ENCODE data around the gene CHST2.

CHST2 gene

GRCh38 chr3:143110371-143110770, 9.2 kb upstream of the CHST2 start:
- H3K36me3 Mint-ChIP-seq (ENCODE audit: low read depth): peaks cover 2% of the 10 kb centered on the region
- H3K4me3 Mint-ChIP-seq: no peak overlapping the region
- H3K9me3 Mint-ChIP-seq: peaks cover 14% of the 10 kb centered on the region
- H3K27me3 Mint-ChIP-seq (ENCODE audit: low read depth): peaks cover 12% of the 10 kb centered on the region
- DNase-seq (ENCODE audit: low spot score): no peak
- H3K4me1 Mint-ChIP-seq (ENCODE audit: low read depth): no peaks in the 10 kb centered on the region
- no peak overlapping the region for H3K27ac Mint-ChIP-seq

GRCh38 chr3:143118630-143119008, 952 bp upstream of the CHST2 start:
- H3K4me3 Mint-ChIP-seq: peak overlapping the region; percentile 87

GRCh38 chr3:143119974-143120715, 574 bp downstream of the CHST2 start:
- no peaks in the 10 kb centered on the region for H3K9me3 Mint-ChIP-seq
- DNase-seq (ENCODE audit: low spot score): peak; percentile 45
- peaks cover 6% of the 10 kb centered on the region for H3K27me3 Mint-ChIP-seq (ENCODE audit: low read depth)
- peak overlapping the region; percentile 82 for H3K27ac Mint-ChIP-seq
- peaks cover 51% of the 10 kb centered on the region for H3K4me1 Mint-ChIP-seq (ENCODE audit: low read depth)
- peak overlapping the region; percentile 91 for H3K4me3 Mint-ChIP-seq
- H3K36me3 Mint-ChIP-seq (ENCODE audit: low read depth): peaks cover 17% of the 10 kb centered on the region

More at GRCh38 chr3:143118630-143119008, 952 bp upstream of the CHST2 start:
- Mint-ChIP-seq H3K27ac (peak overlapping the region; percentile 84), H3K36me3 (ENCODE audit: low read depth) (peaks cover 12% of the 10 kb centered on the region), H3K27me3 (ENCODE audit: low read depth) (peaks cover 13% of the 10 kb centered on the region), H3K9me3 (no peaks in the 10 kb centered on the region), H3K4me1 (ENCODE audit: low read depth) (peaks cover 39% of the 10 kb centered on the region)
- no peak for DNase-seq (ENCODE audit: low spot score)

- no peaks in the 10 kb centered on the region for H3K9me3 Mint-ChIP-seq
- DNase-seq (ENCODE audit: low spot score): peak; percentile 46
- peaks cover 55% of the 10 kb centered on the region for H3K4me1 Mint-ChIP-seq (ENCODE audit: low read depth)
- peak overlapping the region; percentile 68 for H3K4me3 Mint-ChIP-seq
- peaks cover 20% of the 10 kb centered on the region for H3K36me3 Mint-ChIP-seq (ENCODE audit: low read depth)
- peaks cover 6% of the 10 kb centered on the region for H3K27me3 Mint-ChIP-seq (ENCODE audit: low read depth)
- no peak overlapping the region for H3K27ac Mint-ChIP-seq
Measured at GRCh38 chr3:143120716-143121240, 1.2 kb downstream of the CHST2 start.

GRCh38 chr3:143121241-143122088, 1.9 kb downstream of the CHST2 start:
- peak overlapping the region; percentile 68 for H3K4me3 Mint-ChIP-seq
- H3K4me1 Mint-ChIP-seq (ENCODE audit: low read depth): peaks cover 50% of the 10 kb centered on the region
- peak; percentile 73 for DNase-seq (ENCODE audit: low spot score)
- peaks cover 21% of the 10 kb centered on the region for H3K36me3 Mint-ChIP-seq (ENCODE audit: low read depth)
- H3K27ac Mint-ChIP-seq: peak overlapping the region; percentile 37
- no peaks in the 10 kb centered on the region for H3K9me3 Mint-ChIP-seq
- H3K27me3 Mint-ChIP-seq (ENCODE audit: low read depth): peaks cover 6% of the 10 kb centered on the region

GRCh38 chr3:143122089-143122430, 2.5 kb downstream of the CHST2 start:
- Mint-ChIP-seq H3K9me3 (no peaks in the 10 kb centered on the region), H3K4me1 (ENCODE audit: low read depth) (peaks cover 44% of the 10 kb centered on the region), H3K27ac (no peak overlapping the region), H3K27me3 (ENCODE audit: low read depth) (peaks cover 6% of the 10 kb centered on the region), H3K4me3 (peak overlapping the region; percentile 68), H3K36me3 (ENCODE audit: low read depth) (peaks cover 21% of the 10 kb centered on the region)
- DNase-seq (ENCODE audit: low spot score): no peak

GRCh38 chr3:143122608-143123352, 3.2 kb downstream of the CHST2 start:
- peak overlapping the region; percentile 68 for H3K4me3 Mint-ChIP-seq
- peaks cover 3% of the 10 kb centered on the region for H3K27me3 Mint-ChIP-seq (ENCODE audit: low read depth)
- H3K4me1 Mint-ChIP-seq (ENCODE audit: low read depth): peaks cover 40% of the 10 kb centered on the region

GRCh38 chr3:143123353-143123984, 3.9 kb downstream of the CHST2 start:
- DNase-seq (ENCODE audit: low spot score): no peak
- Mint-ChIP-seq H3K36me3 (ENCODE audit: low read depth) (peaks cover 25% of the 10 kb centered on the region), H3K4me1 (ENCODE audit: low read depth) (peaks cover 38% of the 10 kb centered on the region)

More at GRCh38 chr3:143122608-143123352, 3.2 kb downstream of the CHST2 start:
- Mint-ChIP-seq H3K36me3 (ENCODE audit: low read depth) (peaks cover 21% of the 10 kb centered on the region), H3K9me3 (no peaks in the 10 kb centered on the region), H3K27ac (peak overlapping the region; percentile 23)
- DNase-seq (ENCODE audit: low spot score): no peak

GRCh38 chr3:143124601-143125520, 5.3 kb downstream of the CHST2 start:
- Mint-ChIP-seq H3K4me3 (peak overlapping the region; percentile 56), H3K36me3 (ENCODE audit: low read depth) (peaks cover 25% of the 10 kb centered on the region)
- DNase-seq (ENCODE audit: low spot score): no peak

More at GRCh38 chr3:143123353-143123984, 3.9 kb downstream of the CHST2 start:
- Mint-ChIP-seq H3K27me3 (ENCODE audit: low read depth) (peaks cover 3% of the 10 kb centered on the region), H3K4me3 (peak overlapping the region; percentile 68), H3K27ac (no peak overlapping the region), H3K9me3 (no peaks in the 10 kb centered on the region)

GRCh38 chr3:143127801-143128200, 8.2 kb downstream of the CHST2 start:
- Mint-ChIP-seq H3K9me3 (no peaks in the 10 kb centered on the region), H3K27me3 (ENCODE audit: low read depth) (no peaks in the 10 kb centered on the region), H3K4me3 (no peak overlapping the region), H3K4me1 (ENCODE audit: low read depth) (peaks cover 31% of the 10 kb centered on the region), H3K36me3 (ENCODE audit: low read depth) (peaks cover 16% of the 10 kb centered on the region), H3K27ac (no peak overlapping the region)
- no peak for DNase-seq (ENCODE audit: low spot score)

More at GRCh38 chr3:143124601-143125520, 5.3 kb downstream of the CHST2 start:
- Mint-ChIP-seq H3K4me1 (ENCODE audit: low read depth) (peaks cover 33% of the 10 kb centered on the region), H3K27ac (peak overlapping the region; percentile 4), H3K27me3 (ENCODE audit: low read depth) (no peaks in the 10 kb centered on the region), H3K9me3 (no peaks in the 10 kb centered on the region)

GRCh38 chr3:143128227-143128955, 8.8 kb downstream of the CHST2 start:
- Mint-ChIP-seq H3K9me3 (no peaks in the 10 kb centered on the region), H3K36me3 (ENCODE audit: low read depth) (peaks cover 15% of the 10 kb centered on the region), H3K27me3 (ENCODE audit: low read depth) (no peaks in the 10 kb centered on the region), H3K4me1 (ENCODE audit: low read depth) (peaks cover 27% of the 10 kb centered on the region), H3K4me3 (no peak overlapping the region), H3K27ac (no peak overlapping the region)
- no peak for DNase-seq (ENCODE audit: low spot score)
